K562 (cell line): ENCODE results near the gene CMIP.

Source experiments
- BRCA1 ChIP-seq, 2 experiments: fragments of 450-650 bp in 1 of 2; sonication (generic) in 1 of 2; formaldehyde crosslinking in 1 of 2; IDR thresholded peaks; 2 replicates each; pipeline versions ENCODE4 v1.5.0 to v1.6.1; 2017 to 2020; ENCODE audit warnings: mild to moderate bottlenecking in 1 of 2, missing genetic modification reagents in 1 of 2
- MAFK ChIP-seq: IDR thresholded peaks from 2 replicates; pipeline ENCODE4 v1.6.1; 2011; ENCODE audit warnings: low read length, improper control_type of control experiment
- POLR2A ChIP-seq: fragments of 450-650 bp; conservative IDR thresholded peaks from 2 replicates; pipeline ENCODE4 v1.6.1; 2016
- SPI1 ChIP-seq: IDR thresholded peaks from 2 replicates; pipeline ENCODE4 v1.6.1; 2011; ENCODE audit warnings: low read depth, low read length, control low read depth, borderline replicate concordance
- ZFX ChIP-seq: sonication (generic); formaldehyde crosslinking; IDR thresholded peaks from 2 replicates; pipeline ENCODE4 v1.8.0; 2022; ENCODE audit warnings: mild to moderate bottlenecking, missing genetic modification reagents, moderate library complexity
- ZNF274 ChIP-seq: IDR thresholded peaks from 2 replicates; pipeline ENCODE4 v1.6.1; 2011; ENCODE audit warnings: low read depth, mild to moderate bottlenecking, low read length, moderate library complexity, borderline replicate concordance
- TF ChIP-seq, protein P1 (sequence below), 2 experiments: fragments of 450-650 bp; IDR thresholded peaks; 2 replicates each; pipeline ENCODE4 v1.6.1; 2016; ENCODE audit warnings: mild to moderate bottlenecking in 2 of 2, borderline replicate concordance in 1 of 2, low read depth in 1 of 2, moderate library complexity in 1 of 2
- TF ChIP-seq, protein P2 (sequence below): sonication (generic); formaldehyde crosslinking; IDR thresholded peaks from 2 replicates; pipeline ENCODE4 v1.9.0; 2022; ENCODE audit warnings: mild to moderate bottlenecking, missing genetic modification reagents

DNA sequence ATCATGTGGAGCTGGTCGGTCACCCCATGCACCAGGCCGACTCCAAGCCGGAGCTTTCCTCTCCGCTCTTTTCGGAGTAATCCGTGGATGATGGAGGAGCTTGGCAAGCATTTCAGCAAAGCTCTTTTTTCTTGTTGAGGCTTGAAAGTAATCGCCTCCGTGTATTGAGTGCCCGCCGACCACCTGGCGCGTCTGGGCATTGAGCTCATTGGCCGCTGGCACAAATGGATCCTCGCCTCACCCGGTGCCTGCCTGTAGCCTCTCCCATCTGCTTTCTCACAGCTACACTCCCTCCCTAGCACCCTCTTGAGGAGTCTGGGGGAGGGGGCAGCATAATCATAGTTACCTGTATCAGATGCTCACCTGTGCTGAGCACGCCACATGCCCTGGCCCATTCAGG is 148.9 kb downstream of the CMIP start:
- TF ChIP-seq, protein P1, sequence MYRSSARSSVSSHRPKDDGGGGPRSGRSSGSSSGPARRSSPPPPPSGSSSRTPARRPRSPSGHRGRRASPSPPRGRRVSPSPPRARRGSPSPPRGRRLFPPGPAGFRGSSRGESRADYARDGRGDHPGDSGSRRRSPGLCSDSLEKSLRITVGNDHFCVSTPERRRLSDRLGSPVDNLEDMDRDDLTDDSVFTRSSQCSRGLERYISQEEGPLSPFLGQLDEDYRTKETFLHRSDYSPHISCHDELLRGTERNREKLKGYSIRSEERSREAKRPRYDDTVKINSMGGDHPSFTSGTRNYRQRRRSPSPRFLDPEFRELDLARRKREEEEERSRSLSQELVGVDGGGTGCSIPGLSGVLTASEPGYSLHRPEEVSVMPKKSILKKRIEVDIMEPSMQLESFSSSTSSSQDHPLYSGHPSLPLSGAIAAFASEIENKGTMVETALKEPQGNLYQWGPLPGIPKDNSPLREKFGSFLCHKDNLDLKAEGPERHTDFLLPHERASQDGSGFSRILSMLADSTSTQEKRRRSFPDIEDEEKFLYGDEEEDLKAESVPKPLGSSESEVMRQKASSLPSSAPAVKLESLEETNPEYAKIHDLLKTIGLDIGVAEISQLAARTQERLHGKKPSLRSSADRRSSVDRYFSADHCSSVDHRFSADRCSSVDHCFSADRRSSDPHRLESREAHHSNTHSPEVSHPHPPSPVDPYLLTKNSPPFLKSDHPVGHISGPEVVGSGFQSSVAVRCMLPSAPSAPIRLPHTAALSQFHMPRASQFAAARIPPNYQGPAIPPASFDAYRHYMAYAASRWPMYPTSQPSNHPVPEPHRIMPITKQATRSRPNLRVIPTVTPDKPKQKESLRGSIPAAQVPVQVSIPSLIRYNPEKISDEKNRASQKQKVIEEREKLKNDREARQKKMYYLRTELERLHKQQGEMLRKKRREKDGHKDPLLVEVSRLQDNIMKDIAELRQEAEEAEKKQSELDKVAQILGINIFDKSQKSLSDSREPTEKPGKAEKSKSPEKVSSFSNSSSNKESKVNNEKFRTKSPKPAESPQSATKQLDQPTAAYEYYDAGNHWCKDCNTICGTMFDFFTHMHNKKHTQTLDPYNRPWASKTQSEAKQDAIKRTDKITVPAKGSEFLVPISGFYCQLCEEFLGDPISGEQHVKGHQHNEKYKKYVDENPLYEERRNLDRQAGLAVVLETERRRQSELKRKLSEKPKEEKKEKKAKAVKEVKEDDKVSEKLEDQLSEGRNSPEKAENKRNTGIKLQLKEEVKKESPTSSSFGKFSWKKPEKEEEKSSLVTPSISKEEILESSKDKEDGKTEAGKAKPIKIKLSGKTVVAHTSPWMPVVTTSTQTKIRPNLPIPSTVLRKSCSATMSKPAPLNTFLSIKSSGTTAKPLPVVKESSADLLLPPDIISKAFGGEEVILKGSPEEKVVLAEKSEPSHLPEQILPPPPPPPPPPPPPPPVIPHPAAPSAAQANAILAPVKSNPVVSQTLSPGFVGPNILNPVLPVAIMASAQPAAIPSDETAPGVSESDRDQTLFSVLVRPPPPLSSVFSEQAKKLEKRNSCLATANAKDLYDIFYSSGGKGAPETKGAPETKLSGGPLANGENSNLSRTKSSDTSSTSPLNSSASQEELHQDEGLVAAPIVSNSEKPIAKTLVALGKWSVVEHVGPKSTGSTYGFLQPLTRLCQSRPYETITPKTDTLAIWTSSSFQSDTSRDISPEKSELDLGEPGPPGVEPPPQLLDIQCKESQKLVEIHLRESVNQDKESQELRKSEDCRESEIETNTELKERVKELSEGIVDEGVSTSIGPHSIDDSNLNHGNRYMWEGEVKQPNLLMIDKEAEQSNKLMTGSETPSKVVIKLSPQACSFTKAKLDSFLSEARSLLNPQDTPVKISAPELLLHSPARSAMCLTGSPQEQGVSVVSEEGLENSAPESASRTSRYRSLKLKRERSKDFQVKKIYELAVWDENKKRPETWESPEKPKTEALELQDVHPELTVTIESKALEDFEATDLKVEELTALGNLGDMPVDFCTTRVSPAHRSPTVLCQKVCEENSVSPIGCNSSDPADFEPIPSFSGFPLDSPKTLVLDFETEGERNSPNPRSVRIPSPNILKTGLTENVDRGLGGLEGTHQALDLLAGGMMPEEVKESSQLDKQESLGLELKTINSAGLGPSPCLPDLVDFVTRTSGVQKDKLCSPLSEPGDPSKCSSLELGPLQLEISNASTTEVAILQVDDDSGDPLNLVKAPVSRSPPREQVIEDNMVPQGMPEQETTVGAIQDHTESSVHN (IDR thresholded peaks at IDR 0.05; ENCODE audit: borderline replicate concordance in 1 of 2, low read depth in 1 of 2) = no peak
- TF ChIP-seq SPI1 = no peak
- TF ChIP-seq BRCA1 (IDR thresholded peaks at IDR 0.05) = no peak
- no peak for TF ChIP-seq BRCA1 (CRISPR knock-in tag; IDR thresholded peaks at IDR 0.05)
- no peak for TF ChIP-seq ZFX (CRISPR knock-in tag)
- no peak for TF ChIP-seq POLR2A
- TF ChIP-seq MAFK = no peak
- no peak for TF ChIP-seq ZNF274
- TF ChIP-seq, protein P2, sequence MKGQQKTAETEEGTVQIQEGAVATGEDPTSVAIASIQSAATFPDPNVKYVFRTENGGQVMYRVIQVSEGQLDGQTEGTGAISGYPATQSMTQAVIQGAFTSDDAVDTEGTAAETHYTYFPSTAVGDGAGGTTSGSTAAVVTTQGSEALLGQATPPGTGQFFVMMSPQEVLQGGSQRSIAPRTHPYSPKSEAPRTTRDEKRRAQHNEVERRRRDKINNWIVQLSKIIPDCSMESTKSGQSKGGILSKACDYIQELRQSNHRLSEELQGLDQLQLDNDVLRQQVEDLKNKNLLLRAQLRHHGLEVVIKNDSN (CRISPR knock-in tag) = no peak
